Erythroblast (primary cell): ENCODE results near the gene FBXL15.

Experiments used
- GATA1 ChIP-seq: IDR thresholded peaks from 2 replicates; pipeline ENCODE4 v1.6.1; 2011; ENCODE audit warnings: low read depth, mild to moderate bottlenecking, control low read depth, low read length, moderate library complexity
- POLR2A ChIP-seq: IDR thresholded peaks from 2 replicates; pipeline ENCODE4 v1.6.1; 2011; ENCODE audit warnings: mild to moderate bottlenecking, low read length

GRCh38 chr10:102384053-102384452 is 36.6 kb upstream of the FBXL15 start:
- no peak for TF ChIP-seq POLR2A
- TF ChIP-seq GATA1, result no peak
